Upper lobe of left lung (tissue), 6 donors: Measurements from ENCODE around the gene MESD. TPM values are rescaled to one million over a fixed set of nuclear protein-coding genes. Genes with fewer than 3 reads are reported as not detected.
A peak's percentile ranks its signal among the peaks of the same experiment; 100 is the strongest.

Experiments
- ATAC-seq, 2 donors: fragments of 200-7000 bp; cut with Tn5 transposase; one replicate each; pipeline ENCODE4 v1.9.1; 2022; ENCODE audit warnings: mild to moderate bottlenecking in 2 of 2, moderate library complexity in 2 of 2; ENCODE audit not compliant: low FRiP score in 2 of 2
- DNase-seq, 2 donors: peaks; one replicate each; pipeline ENCODE4 v3.0.0-alpha.2; 2019 to 2020
- H3K27ac ChIP-seq, 4 donors: fragments of 200-600 bp; sonication (generic); one replicate each; pipeline ENCODE4 v1.5.1; 2016 to 2019
- H3K27me3 ChIP-seq, 4 donors: fragments of 200-600 bp; sonication (generic); one replicate each; pipeline ENCODE4 v1.5.1; 2017 to 2019
- H3K36me3 ChIP-seq, 4 donors: fragments of 200-600 bp; sonication (generic); one replicate each; pipeline ENCODE4 v1.5.1; 2016 to 2019
- H3K4me1 ChIP-seq, 4 donors: fragments of 200-600 bp; sonication (generic); one replicate each; pipeline ENCODE4 v1.5.1; 2018 to 2019
- H3K4me3 ChIP-seq, 4 donors: fragments of 200-600 bp; sonication (generic); one replicate each; pipeline ENCODE4 v1.5.1; 2017 to 2019; ENCODE audit warnings: mild to moderate bottlenecking in 2 of 4, moderate library complexity in 1 of 4
- H3K9me3 ChIP-seq, 4 donors: fragments of 200-600 bp; sonication (generic); one replicate each; pipeline ENCODE4 v1.5.1; 2018 to 2019
- CTCF ChIP-seq, 6 experiments: fragments of 450-650 bp in 4 of 6; fragments of 200-600 bp in 2 of 6; sonication (generic) in 2 of 6; IDR thresholded peaks; one replicate each; pipeline ENCODE4 v1.5.1; 2016 to 2019; ENCODE audit warnings: antibody characterized with exemption in 6 of 6
- EP300 ChIP-seq, 4 donors: sonication (generic); formaldehyde crosslinking; IDR thresholded peaks; one replicate each; pipeline ENCODE4 v1.5.1; 2017; ENCODE audit warnings: antibody characterized with exemption in 4 of 4, control low read depth in 2 of 4
- POLR2A ChIP-seq, 4 donors: fragments of 450-650 bp; IDR thresholded peaks; one replicate each; pipeline ENCODE4 v1.5.1; 2016 to 2017; ENCODE audit warnings: antibody characterized with exemption in 4 of 4, mild to moderate bottlenecking in 2 of 4
- POLR2AphosphoS5 ChIP-seq, 2 donors: sonication (generic); formaldehyde crosslinking; IDR thresholded peaks; one replicate each; pipeline ENCODE4 v1.5.1; 2017; ENCODE audit warnings: antibody characterized with exemption in 2 of 2
- WGBS, 2 donors: methylation state at CpG; one replicate each; pipeline ENCODE4 v1.1.5; 2017 to 2018; 5-methylcytosine and 5-hydroxymethylcytosine counted together
- total RNA-seq, 6 donors: library from RNA; depleted of rRNA in 4 of 6; stranded (reverse); fragments of >200 nt in 4 of 6; gene quantifications; one replicate each; pipeline versions ENCODE4 v1.1.0 to v1.2.1, GENCODE V29; 2016 to 2021
- donor health status: DM: no; HTN: no; CAD: no; lungs with moderate emphysema.
- donor health status: DM: no; HTN: yes; CAD: no; lungs with severe emphysema.

MESD gene
- total RNA-seq, 6 donors from 2014 or later, result 18.2 to 35.6 (median 23.5) TPM

GRCh38 chr15:80932989-80933388 is 56.6 kb downstream of the MESD start:
- ATAC-seq (peak in 1 of 2 donors; percentile 57), DNase-seq (no peak)

GRCh38 chr15:80932513-80932815 is 57.2 kb downstream of the MESD start:
- H3K36me3 ChIP-seq, result peaks cover 0 to 12% (median 6%) of the 10 kb centered on the region in 4 donors
- no peak for ATAC-seq
- DNase-seq, result no peak
- H3K4me3 ChIP-seq, result no peak overlapping the region
- no peaks in the 10 kb centered on the region for H3K27me3 ChIP-seq
- no peaks in the 10 kb centered on the region for H3K9me3 ChIP-seq
- no peak overlapping the region for H3K27ac ChIP-seq
- no peaks in the 10 kb centered on the region for H3K4me1 ChIP-seq
- TF ChIP-seq POLR2AphosphoS5 (IDR thresholded peaks at IDR 0.05) (no peak), POLR2A (IDR thresholded peaks at IDR 0.05) (no peak), CTCF (IDR thresholded peaks at IDR 0.05) (no peak), EP300 (IDR thresholded peaks at IDR 0.05) (no peak)
- 64 to 81% methylated on average over 5 of the region's 5 CpGs for WGBS, 2 donors

More at GRCh38 chr15:80932989-80933388, 56.6 kb downstream of the MESD start:
- Histone ChIP-seq H3K27ac (no peak overlapping the region), H3K27me3 (no peaks in the 10 kb centered on the region), H3K4me1 (no peaks in the 10 kb centered on the region), H3K36me3 (peaks cover 0 to 12% (median 6%) of the 10 kb centered on the region in 4 donors), H3K4me3 (no peak overlapping the region), H3K9me3 (no peaks in the 10 kb centered on the region)
- peak in 1 of 2 donors; percentile 25 for TF ChIP-seq POLR2AphosphoS5 (IDR thresholded peaks at IDR 0.05)
- TF ChIP-seq CTCF (IDR thresholded peaks at IDR 0.05), result no peak
- 63 to 73% methylated on average over 10 to 15 of the region's 15 CpGs for WGBS, 2 donors

GRCh38 chr15:80931721-80932512 is 57.7 kb downstream of the MESD start:
- H3K9me3 ChIP-seq, result no peaks in the 10 kb centered on the region
- ATAC-seq (peak in 1 of 2 donors; percentile 55), DNase-seq (peak in 1 of 2 donors; percentile 50)
- H3K27me3 ChIP-seq, result no peaks in the 10 kb centered on the region
- H3K27ac ChIP-seq, result no peak overlapping the region
- WGBS, 2 donors, result 90 to 97% methylated on average over 9 to 20 of the region's 20 CpGs
- TF ChIP-seq POLR2A (IDR thresholded peaks at IDR 0.05), result no peak
- TF ChIP-seq POLR2AphosphoS5 (IDR thresholded peaks at IDR 0.05), result no peak
- no peak for TF ChIP-seq CTCF (IDR thresholded peaks at IDR 0.05)
- no peak for TF ChIP-seq EP300 (IDR thresholded peaks at IDR 0.05)
- peaks cover 0 to 12% (median 5%) of the 10 kb centered on the region in 4 donors for H3K36me3 ChIP-seq
- H3K4me1 ChIP-seq, result no peaks in the 10 kb centered on the region
- H3K4me3 ChIP-seq, result no peak overlapping the region

DNA sequence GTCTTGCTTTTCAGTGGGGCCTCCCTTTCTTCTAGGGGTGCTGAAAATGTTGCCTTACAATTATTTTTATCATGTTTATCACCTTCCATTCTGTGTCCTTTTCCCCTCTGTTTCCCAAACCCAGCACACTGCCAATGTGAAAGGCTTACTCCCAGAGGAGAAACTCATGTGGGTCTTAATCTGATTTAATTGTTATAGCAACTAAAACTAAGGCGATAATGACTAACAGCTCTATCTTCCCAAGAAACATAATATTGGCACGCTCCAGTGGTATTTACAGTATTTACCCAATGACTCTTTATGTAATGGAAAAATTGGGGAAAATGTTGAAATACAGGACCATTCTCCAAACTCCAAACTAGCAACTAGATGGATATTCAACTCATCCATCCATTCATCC is 58.4 kb downstream of the MESD start:
- ATAC-seq (no peak), DNase-seq (no peak)
- Histone ChIP-seq H3K4me1 (no peaks in the 10 kb centered on the region), H3K36me3 (peaks cover 0 to 5% (median 0%) of the 10 kb centered on the region in 4 donors), H3K4me3 (no peak overlapping the region), H3K27me3 (no peaks in the 10 kb centered on the region), H3K9me3 (no peaks in the 10 kb centered on the region), H3K27ac (no peak overlapping the region)
- TF ChIP-seq CTCF (IDR thresholded peaks at IDR 0.05) (no peak), POLR2A (IDR thresholded peaks at IDR 0.05) (no peak), POLR2AphosphoS5 (IDR thresholded peaks at IDR 0.05) (no peak), EP300 (IDR thresholded peaks at IDR 0.05) (no peak)
- 96 to 99% methylated on average over 2 of the region's 2 CpGs for WGBS, 2 donors

GRCh38 chr15:80929689-80930088 is 59.9 kb downstream of the MESD start:
- DNase-seq (no peak), ATAC-seq (no peak)
- H3K36me3 ChIP-seq, result peaks cover 0 to 6% (median 2%) of the 10 kb centered on the region in 4 donors
- no peaks in the 10 kb centered on the region for H3K27me3 ChIP-seq
- no peaks in the 10 kb centered on the region for H3K9me3 ChIP-seq
- WGBS, 2 donors, result 85 to 100% methylated on average over 4 of the region's 4 CpGs
- no peaks in the 10 kb centered on the region for H3K4me1 ChIP-seq
- no peak overlapping the region for H3K27ac ChIP-seq
- TF ChIP-seq POLR2AphosphoS5 (IDR thresholded peaks at IDR 0.05) (no peak), POLR2A (IDR thresholded peaks at IDR 0.05) (no peak), CTCF (IDR thresholded peaks at IDR 0.05) (no peak), EP300 (IDR thresholded peaks at IDR 0.05) (no peak)
- no peak overlapping the region for H3K4me3 ChIP-seq
